ENCODE results near the gene LAMA3.

The LAMA3 gene

DNA sequence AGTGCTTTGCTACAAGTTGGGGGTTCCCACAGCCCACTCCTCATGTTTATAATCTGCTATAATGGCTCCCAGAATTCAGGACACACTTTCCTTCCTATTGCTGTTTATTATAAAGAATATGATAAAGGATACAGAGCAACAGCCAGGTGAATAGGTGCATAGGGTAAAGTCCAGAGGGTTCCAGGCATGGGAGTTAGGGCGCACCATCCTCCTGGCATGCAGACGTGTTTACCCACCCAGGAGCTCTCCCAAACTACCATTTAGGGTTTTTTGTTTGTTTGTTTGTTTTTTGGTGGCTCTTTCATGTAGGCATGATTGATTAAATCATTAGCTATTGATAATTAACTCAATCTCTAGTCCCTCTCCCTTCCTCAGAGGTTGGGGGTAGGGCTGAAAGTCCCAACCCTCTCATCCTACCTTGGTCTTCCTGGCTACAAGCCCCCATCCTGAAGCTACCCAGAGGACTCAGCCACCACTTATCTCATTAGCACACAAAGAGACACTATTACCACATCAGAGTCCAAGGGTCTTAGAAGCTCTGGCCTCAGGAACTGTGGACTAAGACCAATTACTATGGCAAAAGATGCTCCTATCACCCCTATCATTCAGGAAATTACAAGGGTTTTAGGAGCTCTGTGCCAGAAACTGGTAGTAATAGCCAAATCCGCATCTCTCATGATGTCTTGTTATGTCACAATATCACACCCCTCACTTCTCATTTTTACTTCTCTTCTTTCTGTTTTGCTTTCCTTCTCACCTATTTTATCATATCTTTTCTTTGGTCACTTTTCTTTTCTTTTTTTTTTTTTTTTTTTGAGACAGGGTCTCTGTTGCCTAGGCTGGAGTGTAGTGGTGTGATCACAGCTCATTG is 170.4 kb downstream of the LAMA3 start:
- in situ Hi-C loops (cut with MboI; ENCODE audit: low sequenced_read_pairs, unreplicated experiment), result no loop called here
- TF ChIP-seq, protein P1, sequence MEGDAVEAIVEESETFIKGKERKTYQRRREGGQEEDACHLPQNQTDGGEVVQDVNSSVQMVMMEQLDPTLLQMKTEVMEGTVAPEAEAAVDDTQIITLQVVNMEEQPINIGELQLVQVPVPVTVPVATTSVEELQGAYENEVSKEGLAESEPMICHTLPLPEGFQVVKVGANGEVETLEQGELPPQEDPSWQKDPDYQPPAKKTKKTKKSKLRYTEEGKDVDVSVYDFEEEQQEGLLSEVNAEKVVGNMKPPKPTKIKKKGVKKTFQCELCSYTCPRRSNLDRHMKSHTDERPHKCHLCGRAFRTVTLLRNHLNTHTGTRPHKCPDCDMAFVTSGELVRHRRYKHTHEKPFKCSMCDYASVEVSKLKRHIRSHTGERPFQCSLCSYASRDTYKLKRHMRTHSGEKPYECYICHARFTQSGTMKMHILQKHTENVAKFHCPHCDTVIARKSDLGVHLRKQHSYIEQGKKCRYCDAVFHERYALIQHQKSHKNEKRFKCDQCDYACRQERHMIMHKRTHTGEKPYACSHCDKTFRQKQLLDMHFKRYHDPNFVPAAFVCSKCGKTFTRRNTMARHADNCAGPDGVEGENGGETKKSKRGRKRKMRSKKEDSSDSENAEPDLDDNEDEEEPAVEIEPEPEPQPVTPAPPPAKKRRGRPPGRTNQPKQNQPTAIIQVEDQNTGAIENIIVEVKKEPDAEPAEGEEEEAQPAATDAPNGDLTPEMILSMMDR (IDR thresholded peaks at IDR 0.05; ENCODE audit: borderline replicate concordance, control extremely low read depth, extremely low read depth, insufficient read depth, missing control alignments), result no peak
- no peak for DNase-seq (ENCODE audit: low spot score)

DNA sequence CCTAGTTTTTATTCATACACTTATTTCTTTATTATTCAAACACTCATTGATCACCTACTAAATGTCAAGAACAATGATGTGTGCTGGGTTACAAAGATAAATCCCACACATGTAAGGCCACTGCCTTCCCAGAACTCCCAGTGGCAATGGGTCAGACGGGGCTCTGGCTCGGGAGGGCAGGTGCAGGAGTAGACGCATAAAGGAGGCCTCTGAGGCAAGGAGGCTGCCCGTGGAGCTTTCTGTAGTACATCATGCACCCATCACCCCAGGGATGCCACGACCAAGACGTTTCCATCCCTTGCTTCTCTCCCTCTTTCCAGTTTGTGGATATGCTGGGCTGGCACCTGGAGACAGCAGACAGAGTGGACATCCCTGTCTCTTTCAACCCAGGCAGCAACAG is 172.1 kb downstream of the LAMA3 start:
- in situ Hi-C loops (cut with MboI; ENCODE audit: low sequenced_read_pairs, unreplicated experiment), result no loop called here
- TF ChIP-seq, protein P1 (IDR thresholded peaks at IDR 0.05; ENCODE audit: borderline replicate concordance, control extremely low read depth, extremely low read depth, insufficient read depth, missing control alignments), result no peak
- no peak for DNase-seq (ENCODE audit: low spot score)

DNA sequence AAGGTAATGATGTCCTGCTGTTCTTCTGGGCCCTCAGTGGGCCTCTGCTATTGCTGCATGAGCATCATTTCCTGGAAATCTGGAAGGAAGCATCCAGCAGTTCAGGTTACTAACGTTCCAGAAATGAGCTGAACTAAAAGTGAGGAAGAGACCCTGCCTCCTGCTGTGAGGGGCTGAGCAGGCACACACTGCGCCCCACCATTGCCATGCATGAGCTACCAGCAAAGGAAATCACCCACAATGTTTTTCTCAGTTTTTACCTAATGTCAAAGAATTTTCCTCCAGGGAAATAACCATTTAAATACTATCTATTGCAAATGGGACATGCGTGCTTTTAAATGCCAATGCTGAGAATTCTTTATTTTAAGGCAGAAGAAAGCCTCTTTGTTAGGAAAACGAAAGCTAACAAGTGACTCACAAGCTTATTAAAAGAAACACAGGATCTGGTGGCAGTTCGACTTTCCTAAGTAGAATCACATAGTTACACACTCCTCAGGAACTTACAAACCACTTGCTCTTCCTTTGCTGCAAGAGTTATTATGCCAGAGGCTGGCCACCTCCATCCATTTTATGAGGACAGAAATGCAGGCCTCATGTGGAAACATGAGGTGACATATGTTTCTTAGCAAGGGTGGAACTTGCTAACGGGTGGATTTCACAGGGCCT is 172.7 kb downstream of the LAMA3 start:
- no peak for DNase-seq (ENCODE audit: low spot score)
- TF ChIP-seq, protein P1 (IDR thresholded peaks at IDR 0.05; ENCODE audit: borderline replicate concordance, control extremely low read depth, extremely low read depth, insufficient read depth, missing control alignments), result no peak
- in situ Hi-C loops (cut with MboI; ENCODE audit: low sequenced_read_pairs, unreplicated experiment), result no loop called here

DNA sequence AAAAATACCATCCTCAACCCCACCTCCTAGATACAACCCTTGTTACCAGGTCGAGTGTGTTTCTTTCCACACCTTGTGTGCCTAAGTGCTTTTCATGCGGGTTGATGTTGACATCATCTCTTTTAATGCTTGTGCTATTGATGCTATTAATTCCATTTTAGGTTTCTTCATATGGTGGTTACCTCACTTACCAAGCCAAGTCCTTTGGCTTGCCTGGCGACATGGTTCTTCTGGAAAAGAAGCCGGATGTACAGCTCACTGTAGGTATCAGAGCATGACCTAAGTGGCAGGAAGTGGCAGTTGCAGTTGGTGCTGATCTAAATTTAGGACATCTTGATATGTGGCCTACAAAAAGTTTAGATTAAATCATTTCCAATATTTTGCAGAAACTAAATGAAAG is 175.4 kb downstream of the LAMA3 start:
- DNase-seq (ENCODE audit: low spot score), result no peak
- TF ChIP-seq, protein P1 (IDR thresholded peaks at IDR 0.05; ENCODE audit: borderline replicate concordance, control extremely low read depth, extremely low read depth, insufficient read depth, missing control alignments), result no peak
- in situ Hi-C loops (cut with MboI; ENCODE audit: low sequenced_read_pairs, unreplicated experiment), result no loop called here

DNA sequence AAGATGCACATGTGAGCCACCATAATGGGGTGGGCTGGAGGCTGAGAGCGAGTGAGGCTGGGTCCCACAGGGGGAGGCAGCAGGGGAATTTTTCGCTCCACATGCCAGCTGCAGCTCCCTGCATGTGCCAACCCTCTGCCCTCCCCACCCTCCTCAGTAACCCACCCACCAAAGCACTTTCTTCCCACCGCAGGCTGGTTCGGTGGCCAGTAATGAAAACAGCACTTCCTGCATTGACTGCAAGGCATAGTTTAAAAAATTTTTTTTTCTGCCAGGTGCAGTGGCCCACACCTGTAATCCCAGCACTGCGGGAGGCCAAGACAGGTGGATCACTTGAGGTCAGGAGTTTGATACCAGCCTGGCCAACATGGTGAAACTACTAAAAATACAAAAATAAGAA is 177.8 kb downstream of the LAMA3 start:
- TF ChIP-seq, protein P1 (IDR thresholded peaks at IDR 0.05; ENCODE audit: borderline replicate concordance, control extremely low read depth, extremely low read depth, insufficient read depth, missing control alignments), result no peak
- DNase-seq (ENCODE audit: low spot score), result no peak
- in situ Hi-C loops (cut with MboI; ENCODE audit: low sequenced_read_pairs, unreplicated experiment), result no loop called here

DNA sequence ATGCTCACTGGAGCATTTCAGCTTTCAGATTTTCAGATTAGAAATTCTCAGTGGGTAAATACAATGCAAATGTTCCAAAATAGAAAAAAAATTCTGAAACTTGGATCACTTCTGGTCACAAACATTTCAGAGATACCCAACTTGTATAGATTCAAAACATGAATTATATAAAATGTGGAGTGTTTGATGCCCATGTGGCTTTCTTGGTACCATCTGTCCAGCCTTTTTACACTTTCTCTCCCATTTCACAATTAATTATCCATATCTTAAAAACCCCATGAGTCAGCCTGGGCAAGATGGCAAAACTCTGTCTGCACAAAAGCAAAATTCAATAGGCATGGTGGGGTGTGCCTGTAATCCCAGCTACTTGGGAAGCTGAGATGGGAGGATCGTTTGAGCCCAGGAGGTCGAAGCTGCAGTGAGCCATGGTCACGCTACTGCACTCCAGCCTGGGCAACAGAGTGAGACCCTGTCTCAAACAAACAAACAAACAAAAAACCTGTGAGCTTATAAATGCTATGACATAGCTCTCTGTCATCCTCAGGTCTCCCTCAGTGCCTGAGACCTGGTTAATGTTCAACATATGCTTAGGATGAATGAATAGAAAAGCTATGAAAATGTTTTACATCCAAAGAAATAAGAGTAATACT is 179.0 kb downstream of the LAMA3 start:
- in situ Hi-C loops (cut with MboI; ENCODE audit: low sequenced_read_pairs, unreplicated experiment), result no loop called here
- no peak for DNase-seq (ENCODE audit: low spot score)
- TF ChIP-seq, protein P1 (IDR thresholded peaks at IDR 0.05; ENCODE audit: borderline replicate concordance, control extremely low read depth, extremely low read depth, insufficient read depth, missing control alignments), result no peak
